Endothelial cell of umbilical vein (primary cell): ENCODE measurements around the gene PRRX1.

Source experiments
- EZH2 ChIP-seq: IDR thresholded peaks from 2 replicates; pipeline ENCODE4 v1.6.1; 2012; ENCODE audit warnings: borderline replicate concordance, low read depth, mild to moderate bottlenecking, moderate library complexity, low read length, inconsistent platforms; ENCODE audit not compliant: severe bottlenecking
- FOS ChIP-seq: IDR thresholded peaks from 2 replicates; pipeline ENCODE4 v1.6.1; 2011; ENCODE audit warnings: mild to moderate bottlenecking, low read length, moderate library complexity, borderline replicate concordance; ENCODE audit not compliant: insufficient read depth
- JUN ChIP-seq: IDR thresholded peaks from 2 replicates; pipeline ENCODE4 v1.6.1; 2011; ENCODE audit warnings: borderline replicate concordance, low read depth; ENCODE audit not compliant: insufficient read length, insufficient read depth
- MYC ChIP-seq: IDR thresholded peaks from one replicate; pipeline ENCODE4 v1.6.1; 2011; ENCODE audit warnings: mild to moderate bottlenecking, low read depth, low read length
- POLR2A ChIP-seq: IDR thresholded peaks from 2 replicates; pipeline ENCODE4 v1.6.1; 2012; ENCODE audit warnings: low read depth, mild to moderate bottlenecking, control low read depth, low read length
- POLR2AphosphoS5 ChIP-seq: IDR thresholded peaks from 2 replicates; pipeline ENCODE4 v1.6.1; 2012; ENCODE audit warnings: low read depth, mild to moderate bottlenecking, control low read depth, low read length, moderate library complexity; ENCODE audit not compliant: insufficient read depth
- TF ChIP-seq, protein P1 (sequence below), 2 donors: IDR thresholded peaks; 1 replicate in 1 of 2; 2 replicates in 1 of 2; pipeline ENCODE4 v1.5.1; 2011; ENCODE audit warnings: low read length in 2 of 2, mild to moderate bottlenecking in 2 of 2, moderate library complexity in 2 of 2, control low read depth in 1 of 2, inconsistent platforms in 1 of 2, low read depth in 1 of 2; ENCODE audit not compliant: insufficient read depth in 1 of 2; ENCODE audit errors: extremely low read depth in 1 of 2
- TF ChIP-seq, protein P2 (sequence below): IDR thresholded peaks from 2 replicates; pipeline ENCODE4 v1.6.1; 2011; ENCODE audit not compliant: insufficient read depth, insufficient read length

DNA sequence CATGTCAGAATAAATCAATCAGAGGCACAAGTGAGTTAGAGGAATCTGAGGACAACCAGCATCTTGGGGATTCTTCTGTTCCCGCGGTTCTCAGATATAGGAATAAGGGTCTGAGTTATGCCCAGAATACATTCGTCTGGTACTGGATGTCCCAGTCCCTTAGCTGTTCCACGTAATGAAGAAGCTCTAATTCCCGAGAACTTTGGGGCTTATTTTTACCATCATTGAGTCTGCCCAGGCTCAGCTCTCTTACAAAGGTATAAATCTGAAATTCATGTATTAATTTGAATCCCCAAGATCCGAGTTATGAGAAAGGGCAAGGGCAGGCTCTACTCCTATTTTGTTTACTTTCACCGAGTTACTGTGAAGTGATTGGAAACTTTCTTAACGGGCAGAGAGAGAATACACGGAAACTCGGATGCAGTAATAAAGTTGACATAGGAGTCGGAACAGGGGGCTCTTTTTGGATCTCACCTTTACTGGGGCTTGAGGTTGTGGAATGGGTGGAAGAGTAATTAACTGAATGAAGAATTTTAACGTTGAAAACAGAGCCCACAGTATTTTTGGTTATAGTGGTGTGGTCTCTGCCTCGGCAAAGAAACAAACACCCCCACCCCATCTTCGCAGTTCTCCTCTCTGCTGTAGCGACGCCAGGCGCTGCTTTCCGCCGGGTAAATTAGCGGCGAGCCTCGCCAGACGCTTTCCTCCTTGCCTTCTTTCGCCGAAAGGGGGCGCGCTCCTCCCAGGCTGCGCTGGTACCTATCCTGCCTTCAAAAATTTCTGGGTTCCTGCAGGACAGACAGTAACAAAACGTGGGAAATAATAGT lies 7.1 kb downstream of the PRRX1 start:
- TF ChIP-seq POLR2AphosphoS5 (no peak), POLR2A (no peak), EZH2 (no peak), FOS (no peak), MYC (no peak), JUN (no peak)
- TF ChIP-seq, protein P1, sequence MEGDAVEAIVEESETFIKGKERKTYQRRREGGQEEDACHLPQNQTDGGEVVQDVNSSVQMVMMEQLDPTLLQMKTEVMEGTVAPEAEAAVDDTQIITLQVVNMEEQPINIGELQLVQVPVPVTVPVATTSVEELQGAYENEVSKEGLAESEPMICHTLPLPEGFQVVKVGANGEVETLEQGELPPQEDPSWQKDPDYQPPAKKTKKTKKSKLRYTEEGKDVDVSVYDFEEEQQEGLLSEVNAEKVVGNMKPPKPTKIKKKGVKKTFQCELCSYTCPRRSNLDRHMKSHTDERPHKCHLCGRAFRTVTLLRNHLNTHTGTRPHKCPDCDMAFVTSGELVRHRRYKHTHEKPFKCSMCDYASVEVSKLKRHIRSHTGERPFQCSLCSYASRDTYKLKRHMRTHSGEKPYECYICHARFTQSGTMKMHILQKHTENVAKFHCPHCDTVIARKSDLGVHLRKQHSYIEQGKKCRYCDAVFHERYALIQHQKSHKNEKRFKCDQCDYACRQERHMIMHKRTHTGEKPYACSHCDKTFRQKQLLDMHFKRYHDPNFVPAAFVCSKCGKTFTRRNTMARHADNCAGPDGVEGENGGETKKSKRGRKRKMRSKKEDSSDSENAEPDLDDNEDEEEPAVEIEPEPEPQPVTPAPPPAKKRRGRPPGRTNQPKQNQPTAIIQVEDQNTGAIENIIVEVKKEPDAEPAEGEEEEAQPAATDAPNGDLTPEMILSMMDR (IDR thresholded peaks at IDR 0.05; ENCODE audit: extremely low read depth in 1 of 2, insufficient read depth in 1 of 2, low read depth in 1 of 2, low read length in 2 of 2) = peak; percentile 86 to 89
- TF ChIP-seq, protein P2, sequence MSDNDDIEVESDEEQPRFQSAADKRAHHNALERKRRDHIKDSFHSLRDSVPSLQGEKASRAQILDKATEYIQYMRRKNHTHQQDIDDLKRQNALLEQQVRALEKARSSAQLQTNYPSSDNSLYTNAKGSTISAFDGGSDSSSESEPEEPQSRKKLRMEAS = no peak
